Tibial nerve (tissue), 4 donors: ENCODE results near the gene RTKN. TPM values are rescaled to one million over a fixed set of nuclear protein-coding genes. Genes with fewer than 3 reads are reported as not detected.
A peak's percentile ranks its signal among the peaks of the same experiment; 100 is the strongest.

ENCODE experiments used
- DNase-seq, 2 donors: peaks; one replicate each; pipeline ENCODE4 v3.0.0-alpha.2; 2019; ENCODE audit warnings: low spot score in 2 of 2
- H3K27ac ChIP-seq, 4 donors: fragments of 200-600 bp; sonication (generic) in 3 of 4; one replicate each; pipeline ENCODE4 v1.5.1; 2017 to 2019; ENCODE audit warnings: mild to moderate bottlenecking in 1 of 4
- H3K27me3 ChIP-seq, 2 donors: fragments of 200-600 bp; sonication (generic) in 1 of 2; one replicate each; pipeline versions ENCODE4 v1.5.1 to v1.6.0; 2017 to 2019
- H3K36me3 ChIP-seq, 3 donors: fragments of 200-600 bp; sonication (generic); one replicate each; pipeline ENCODE4 v1.5.1; 2018 to 2019
- H3K4me1 ChIP-seq, 4 donors: fragments of 200-600 bp; sonication (generic) in 3 of 4; one replicate each; pipeline ENCODE4 v1.5.1; 2017 to 2019
- H3K4me3 ChIP-seq, 4 donors: fragments of 200-600 bp; sonication (generic) in 3 of 4; one replicate each; pipeline ENCODE4 v1.5.1; 2017 to 2019; ENCODE audit warnings: mild to moderate bottlenecking in 1 of 4, moderate library complexity in 1 of 4
- H3K9me3 ChIP-seq, 4 donors: fragments of 200-600 bp; sonication (generic) in 3 of 4; one replicate each; pipeline ENCODE4 v1.5.1; 2017 to 2019
- CTCF ChIP-seq, 5 experiments: fragments of 200-600 bp in 3 of 5; fragments of 450-650 bp in 2 of 5; sonication (generic) in 3 of 5; IDR thresholded peaks; one replicate each; pipeline ENCODE4 v1.5.1; 2016 to 2019; ENCODE audit warnings: antibody characterized with exemption in 5 of 5, mild to moderate bottlenecking in 3 of 5, moderate library complexity in 2 of 5
- EP300 ChIP-seq, 2 donors: sonication (generic); formaldehyde crosslinking; IDR thresholded peaks; one replicate each; pipeline ENCODE4 v1.6.1; 2017; ENCODE audit warnings: antibody characterized with exemption in 2 of 2, mild to moderate bottlenecking in 1 of 2
- POLR2A ChIP-seq, 2 donors: fragments of 450-650 bp; IDR thresholded peaks; one replicate each; pipeline ENCODE4 v1.6.1; 2017; ENCODE audit warnings: antibody characterized with exemption in 2 of 2, mild to moderate bottlenecking in 2 of 2, moderate library complexity in 2 of 2
- WGBS, 2 donors: methylation state at CpG; one replicate each; pipeline ENCODE4 v1.1.5; 2018; 5-methylcytosine and 5-hydroxymethylcytosine counted together
- total RNA-seq, 4 donors: library from RNA; depleted of rRNA; stranded (reverse); fragments of >200 nt; gene quantifications; one replicate each; pipeline ENCODE4 v1.1.0, GENCODE V29; 2016

RTKN gene
- total RNA-seq, 4 donors from 2014 or later: 83.4 to 93.1 (median 87.1) TPM

GRCh38 chr2:74384051-74384450 lies 57.7 kb downstream of the RTKN start:
- H3K4me1 ChIP-seq: peaks cover 0 to 97% (median 31%) of the 10 kb centered on the region in 4 donors
- WGBS, 2 donors: 65% methylated on average over 3 of the region's 3 CpGs
- H3K36me3 ChIP-seq: peaks cover 0 to 3% (median 0%) of the 10 kb centered on the region in 3 donors
- peak overlapping the region in 2 of 4 donors; percentile 20 to 57 for H3K27ac ChIP-seq
- no peaks in the 10 kb centered on the region for H3K9me3 ChIP-seq
- no peak for DNase-seq
- H3K4me3 ChIP-seq: no peak overlapping the region
- H3K27me3 ChIP-seq: no peaks in the 10 kb centered on the region
- TF ChIP-seq EP300 (IDR thresholded peaks at IDR 0.05): no peak
- TF ChIP-seq POLR2A (IDR thresholded peaks at IDR 0.05): no peak
- no peak for TF ChIP-seq CTCF (IDR thresholded peaks at IDR 0.05)

- Histone ChIP-seq H3K27ac (peak overlapping the region in 1 of 4 donors; percentile 14), H3K4me1 (peaks cover 0 to 96% (median 28%) of the 10 kb centered on the region in 4 donors), H3K4me3 (no peak overlapping the region), H3K9me3 (no peaks in the 10 kb centered on the region), H3K27me3 (no peaks in the 10 kb centered on the region), H3K36me3 (peaks cover 0 to 3% (median 0%) of the 10 kb centered on the region in 3 donors)
- TF ChIP-seq CTCF (IDR thresholded peaks at IDR 0.05) (no peak), EP300 (IDR thresholded peaks at IDR 0.05) (peak in 1 of 2 donors; percentile 26)
- WGBS, 2 donors: 21 to 26% methylated on average over 1 of the region's 1 CpG
- no peak for DNase-seq
Observed at GRCh38 chr2:74383254-74383653, 58.5 kb downstream of the RTKN start.

- no peak for DNase-seq
- 62 to 66% methylated on average over 3 of the region's 3 CpGs for WGBS, 2 donors
- no peak for TF ChIP-seq POLR2A (IDR thresholded peaks at IDR 0.05)
- TF ChIP-seq EP300 (IDR thresholded peaks at IDR 0.05): no peak
- no peak for TF ChIP-seq CTCF (IDR thresholded peaks at IDR 0.05)
- peaks cover 0 to 85% (median 23%) of the 10 kb centered on the region in 4 donors for H3K4me1 ChIP-seq
- peaks cover 0 to 18% (median 0%) of the 10 kb centered on the region in 3 donors for H3K36me3 ChIP-seq
- H3K9me3 ChIP-seq: no peaks in the 10 kb centered on the region
- no peak overlapping the region for H3K4me3 ChIP-seq
- peak overlapping the region in 2 of 4 donors; percentile 8 to 16 for H3K27ac ChIP-seq
- H3K27me3 ChIP-seq: no peaks in the 10 kb centered on the region
Observed at GRCh38 chr2:74381751-74382150, 60.0 kb downstream of the RTKN start.

GRCh38 chr2:74379851-74380789 lies 61.6 kb downstream of the RTKN start, which contains the start of gene DCTN1:
DCTN1 (minus strand) TSS chr2:74380311; CDS start chr2:74380037, 274 bp downstream.
- 15 to 22% methylated on average over 14 of the region's 14 CpGs for WGBS, 2 donors
- no peaks in the 10 kb centered on the region for H3K9me3 ChIP-seq
- peaks cover 0 to 26% (median 0%) of the 10 kb centered on the region in 3 donors for H3K36me3 ChIP-seq
- H3K4me3 ChIP-seq: peak within 1 kb of the TSS; percentile 27 to 49 (median 33)
- H3K4me1 ChIP-seq: peaks cover 0 to 78% (median 23%) of the 10 kb centered on the region in 4 donors
- H3K27me3 ChIP-seq: no peaks in the 10 kb centered on the region
- no peak for TF ChIP-seq CTCF (IDR thresholded peaks at IDR 0.05)
- TF ChIP-seq POLR2A (IDR thresholded peaks at IDR 0.05): no peak
- TF ChIP-seq EP300 (IDR thresholded peaks at IDR 0.05): no peak
- H3K27ac ChIP-seq: peak within 1 kb of the TSS in 3 of 4 donors; percentile 55 to 72 (median 68)
- DNase-seq: peak in 1 of 2 donors; percentile 37

- no peak overlapping the region for H3K27ac ChIP-seq
- TF ChIP-seq POLR2A (IDR thresholded peaks at IDR 0.05) (no peak), CTCF (IDR thresholded peaks at IDR 0.05) (no peak), EP300 (IDR thresholded peaks at IDR 0.05) (no peak)
- H3K9me3 ChIP-seq: no peaks in the 10 kb centered on the region
- no peak for DNase-seq
- no peak overlapping the region for H3K4me3 ChIP-seq
- peaks cover 0 to 26% (median 0%) of the 10 kb centered on the region in 3 donors for H3K36me3 ChIP-seq
- H3K27me3 ChIP-seq: no peaks in the 10 kb centered on the region
- WGBS, 2 donors: 91 to 94% methylated on average over 10 of the region's 10 CpGs
- peaks cover 0 to 78% (median 23%) of the 10 kb centered on the region in 4 donors for H3K4me1 ChIP-seq
Observed at GRCh38 chr2:74378007-74378406, 63.7 kb downstream of the RTKN start.
